Brain microvascular endothelial cell (primary cell): ENCODE measurements around the gene NRXN2.

ENCODE experiments used
- DNase-seq: peaks from one replicate; pipeline ENCODE4 v3.0.0-alpha.2; 2020
- H3K27ac ChIP-seq: fragments of 250-450 bp; sonication (Bioruptor Pico); 2 replicates; pipeline ENCODE4 v1.5.1; 2020; ENCODE audit warnings: mild to moderate bottlenecking, moderate library complexity
- H3K27me3 ChIP-seq: fragments of 250-450 bp; sonication (Bioruptor Pico); replicated peaks from 2 replicates; pipeline ENCODE4 v1.5.1; 2020; ENCODE audit warnings: mild to moderate bottlenecking
- H3K36me3 ChIP-seq: fragments of 250-450 bp; sonication (Bioruptor Pico); replicated peaks from 2 replicates; pipeline ENCODE4 v1.5.1; 2020; ENCODE audit warnings: mild to moderate bottlenecking
- H3K4me3 ChIP-seq: 2 replicates; pipeline ENCODE4 v1.5.1; 2011; ENCODE audit warnings: low read depth, mild to moderate bottlenecking, control low read depth, low read length, moderate library complexity
- CTCF ChIP-seq: IDR thresholded peaks from 2 replicates; pipeline ENCODE4 v1.5.1; 2011; ENCODE audit warnings: low read depth, mild to moderate bottlenecking, moderate library complexity, low read length, control low read depth, inconsistent platforms; ENCODE audit errors: missing control alignments
- in situ Hi-C: cut with HindIII; loops from 2 replicates; pipeline ENCODE4 v1.10.0; 2017; ENCODE audit warnings: low sequenced_read_pairs, low pct_ligation_motif_present

The NRXN2 gene

DNA sequence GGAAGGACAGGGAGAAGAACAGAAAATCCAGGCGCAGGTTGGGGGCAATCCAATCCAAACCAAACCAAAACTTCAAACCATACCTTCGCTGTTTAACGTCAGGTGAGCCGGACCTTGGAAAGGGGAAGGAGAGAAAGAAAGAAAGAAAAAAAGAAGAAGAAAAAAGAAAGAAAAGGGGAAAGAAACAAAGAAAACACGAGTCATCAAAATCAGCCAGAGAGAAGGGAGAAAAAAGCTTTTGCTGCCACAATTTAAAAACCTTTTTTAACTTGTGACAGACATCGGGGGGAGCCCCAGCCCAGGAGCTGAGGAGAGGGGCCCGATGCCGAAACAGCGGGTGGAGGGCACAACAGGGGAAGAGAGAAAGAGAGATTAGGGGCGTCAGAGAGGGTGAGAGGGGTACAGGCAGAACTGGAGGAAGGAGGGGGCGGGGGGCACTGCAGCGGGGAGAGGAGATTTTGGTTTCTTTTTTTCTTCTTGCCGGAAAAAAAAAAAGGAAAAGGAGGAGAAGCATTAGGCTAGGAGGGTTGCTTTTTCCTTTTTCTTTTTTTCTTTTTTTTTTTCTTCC, 30.1 kb downstream of the NRXN2 start:
- peaks cover 29% of the 10 kb centered on the region for H3K27me3 ChIP-seq
- no peak overlapping the region for H3K4me3 ChIP-seq
- DNase-seq: no peak
- H3K36me3 ChIP-seq: no peaks in the 10 kb centered on the region
- H3K27ac ChIP-seq: no peak overlapping the region
- in situ Hi-C loops: no loop called here
- no peak for TF ChIP-seq CTCF

DNA sequence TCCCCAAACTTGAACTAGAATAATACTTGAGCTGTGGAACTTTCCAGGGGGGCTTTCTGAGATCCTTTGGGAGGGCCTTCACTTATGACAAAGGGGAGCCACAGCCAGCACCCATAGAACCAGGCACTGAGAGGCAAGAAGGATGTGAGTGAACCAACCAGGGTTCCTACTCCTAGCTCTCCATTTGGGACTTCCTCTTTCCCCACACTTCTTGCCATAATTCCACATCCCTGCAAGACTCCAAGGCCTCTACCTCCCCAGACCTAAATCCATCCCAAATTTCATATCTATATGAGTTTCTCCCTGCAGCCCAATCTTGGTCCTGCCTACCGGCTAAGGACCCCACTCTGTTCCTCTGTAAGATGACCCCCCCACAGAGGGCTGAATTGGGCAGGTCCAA, 31.5 kb downstream of the NRXN2 start:
- H3K27me3 ChIP-seq: peaks cover 29% of the 10 kb centered on the region
- in situ Hi-C loops: no loop called here
- H3K36me3 ChIP-seq: no peaks in the 10 kb centered on the region

GRCh38 chr11:64690235-64690634, 32.8 kb downstream of the NRXN2 start:
- Histone ChIP-seq H3K27me3 (peaks cover 29% of the 10 kb centered on the region), H3K4me3 (no peak overlapping the region), H3K27ac (no peak overlapping the region), H3K36me3 (no peaks in the 10 kb centered on the region)
- no peak for DNase-seq
- TF ChIP-seq CTCF: no peak
- in situ Hi-C loops: no loop called here

More for the DNA sequence above, 31.5 kb downstream of the NRXN2 start:
- no peak overlapping the region for H3K4me3 ChIP-seq
- DNase-seq: no peak
- no peak for TF ChIP-seq CTCF
- H3K27ac ChIP-seq: no peak overlapping the region

DNA sequence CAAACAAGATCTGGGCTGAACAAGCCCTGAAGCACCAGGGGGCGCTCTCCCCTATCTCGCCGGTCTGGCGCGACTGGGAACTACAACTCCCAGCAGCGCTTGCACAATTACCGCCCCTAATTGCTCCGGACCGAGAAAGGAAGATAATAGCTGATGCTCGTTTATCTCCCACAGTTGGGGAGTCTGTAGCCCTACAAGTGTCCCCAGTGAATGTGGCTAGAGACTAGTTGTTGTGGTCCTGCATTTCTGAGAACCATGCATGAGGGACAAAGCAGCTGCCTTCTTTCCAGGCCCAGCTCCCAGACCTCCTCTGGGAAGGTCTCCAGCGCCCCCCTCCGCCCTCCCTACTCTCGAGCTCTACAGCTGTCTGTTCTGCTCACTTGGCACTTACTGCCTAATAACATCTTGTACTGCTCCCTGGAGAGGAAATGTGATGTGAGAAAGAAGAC, 34.4 kb downstream of the NRXN2 start:
- in situ Hi-C loops: no loop called here
- TF ChIP-seq CTCF: peak; percentile 86
- Histone ChIP-seq H3K36me3 (no peaks in the 10 kb centered on the region), H3K4me3 (peak overlapping the region; percentile 59), H3K27me3 (peaks cover 20% of the 10 kb centered on the region), H3K27ac (no peak overlapping the region)
- DNase-seq: peak; percentile 85

- no peak for TF ChIP-seq CTCF
- DNase-seq: no peak
- Histone ChIP-seq H3K36me3 (no peaks in the 10 kb centered on the region), H3K4me3 (no peak overlapping the region), H3K27ac (no peak overlapping the region), H3K27me3 (peaks cover 18% of the 10 kb centered on the region)
- in situ Hi-C loops: no loop called here
Measured at GRCh38 chr11:64687643-64688533, 35.1 kb downstream of the NRXN2 start.
